PC-3 (cell line): ENCODE data around the gene ZNF470.

Experiments used
- EZH2 ChIP-seq: fragments of 300-600 bp; sonication (generic); IDR thresholded peaks from one replicate; pipeline ENCODE4 v1.6.1; 2017; ENCODE audit warnings: antibody characterized with exemption, mild to moderate bottlenecking, low read length; ENCODE audit not compliant: unreplicated experiment
- EZH2phosphoT487 ChIP-seq: fragments of 300-600 bp; sonication (generic); IDR thresholded peaks from 2 replicates; pipeline ENCODE4 v1.6.1; 2018; ENCODE audit warnings: mild to moderate bottlenecking, antibody characterized with exemption, low read length, borderline replicate concordance
- TF ChIP-seq, protein P1 (sequence below): fragments of 300-600 bp; sonication (generic); conservative IDR thresholded peaks from 2 replicates; pipeline ENCODE4 v1.5.1; 2017; ENCODE audit warnings: antibody characterized with exemption, low read depth, mild to moderate bottlenecking, low read length

GRCh38 chr19:56573914-56574313 lies 6.6 kb downstream of the ZNF470 start:
- TF ChIP-seq, protein P1, sequence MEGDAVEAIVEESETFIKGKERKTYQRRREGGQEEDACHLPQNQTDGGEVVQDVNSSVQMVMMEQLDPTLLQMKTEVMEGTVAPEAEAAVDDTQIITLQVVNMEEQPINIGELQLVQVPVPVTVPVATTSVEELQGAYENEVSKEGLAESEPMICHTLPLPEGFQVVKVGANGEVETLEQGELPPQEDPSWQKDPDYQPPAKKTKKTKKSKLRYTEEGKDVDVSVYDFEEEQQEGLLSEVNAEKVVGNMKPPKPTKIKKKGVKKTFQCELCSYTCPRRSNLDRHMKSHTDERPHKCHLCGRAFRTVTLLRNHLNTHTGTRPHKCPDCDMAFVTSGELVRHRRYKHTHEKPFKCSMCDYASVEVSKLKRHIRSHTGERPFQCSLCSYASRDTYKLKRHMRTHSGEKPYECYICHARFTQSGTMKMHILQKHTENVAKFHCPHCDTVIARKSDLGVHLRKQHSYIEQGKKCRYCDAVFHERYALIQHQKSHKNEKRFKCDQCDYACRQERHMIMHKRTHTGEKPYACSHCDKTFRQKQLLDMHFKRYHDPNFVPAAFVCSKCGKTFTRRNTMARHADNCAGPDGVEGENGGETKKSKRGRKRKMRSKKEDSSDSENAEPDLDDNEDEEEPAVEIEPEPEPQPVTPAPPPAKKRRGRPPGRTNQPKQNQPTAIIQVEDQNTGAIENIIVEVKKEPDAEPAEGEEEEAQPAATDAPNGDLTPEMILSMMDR: no peak
- TF ChIP-seq EZH2phosphoT487 (no peak), EZH2 (no peak)
